IMR-90 (cell line): Measurements from ENCODE around the gene METAP2. TPM values are rescaled to one million over a fixed set of nuclear protein-coding genes. Genes with fewer than 3 reads are reported as not detected.

Experiments used
- ATAC-seq: fragments of 200-7000 bp; cut with Tn5 transposase; 2 replicates; pipeline ENCODE4 v1.9.1; 2020; ENCODE audit warnings: low read depth, mild to moderate bottlenecking, moderate library complexity
- BruUV-seq: library from RNA; stranded (reverse); fragments of 400-500 nt; replicated peaks from 2 replicates; lab custom pipeline; 2021; lab: Mats Ljungman, UMichigan
- CTCF ChIA-PET: fragments of 300-600 bp; formaldehyde crosslinking; extraction: SDS; loops from one replicate; lab custom pipeline; 2021; ENCODE audit warnings: antibody characterized with exemption; lab: Yijun Ruan, JAX
- POLR2A ChIA-PET: fragments of 300-600 bp; sonication (Branson Sonifier 250); formaldehyde crosslinking; loops from one replicate; lab custom pipeline; 2022; ENCODE audit warnings: antibody characterized with exemption; ENCODE audit not compliant: unreplicated experiment; lab: Charles Lee
- DNase-seq: peaks from one replicate; pipeline ENCODE4 v3.0.0; 2013
- H2AFZ ChIP-seq: replicated peaks from 2 replicates; pipeline ENCODE3; 2013; ENCODE audit warnings: low read length, mild to moderate bottlenecking; ENCODE audit not compliant: poor library complexity
- H2AK5ac ChIP-seq: 2 replicates; pipeline ENCODE4 v1.6.1; 2013; ENCODE audit warnings: low read depth, low read length, inconsistent platforms
- H2AK9ac ChIP-seq: replicated peaks from 2 replicates; pipeline ENCODE3; 2013; ENCODE audit warnings: mild to moderate bottlenecking, low read depth, low read length, moderate library complexity; ENCODE audit not compliant: poor library complexity
- H2BK120ac ChIP-seq: 2 replicates; pipeline ENCODE4 v1.6.1; 2013; ENCODE audit warnings: low read depth, low read length, inconsistent platforms
- H2BK15ac ChIP-seq: 3 replicates; pipeline ENCODE4 v1.6.1; 2013; ENCODE audit warnings: low read depth, low read length, inconsistent platforms
- H2BK20ac ChIP-seq: 2 replicates; pipeline ENCODE4 v1.6.1; 2013; ENCODE audit warnings: low read depth, mild to moderate bottlenecking, inconsistent platforms, low read length, moderate library complexity
- H2BK5ac ChIP-seq: 2 replicates; pipeline ENCODE4 v1.6.1; 2013; ENCODE audit warnings: mild to moderate bottlenecking, low read depth, low read length, inconsistent platforms; ENCODE audit not compliant: poor library complexity, severe bottlenecking
- H3K14ac ChIP-seq: replicated peaks from 2 replicates; pipeline ENCODE4 v1.6.1; 2013; ENCODE audit warnings: low read depth, low read length, inconsistent platforms
- H3K18ac ChIP-seq: 2 replicates; pipeline ENCODE4 v1.6.1; 2013; ENCODE audit warnings: low read depth, low read length, control low read depth
- H3K23ac ChIP-seq: 2 replicates; pipeline ENCODE4 v1.6.1; 2013; ENCODE audit warnings: low read depth, low read length, inconsistent platforms
- H3K27ac ChIP-seq: 2 replicates; pipeline ENCODE4 v1.5.1; 2013; ENCODE audit warnings: mild to moderate bottlenecking, control low read depth, low read length; ENCODE audit not compliant: insufficient read depth
- H3K27me3 ChIP-seq: 2 replicates; pipeline ENCODE4 v1.6.1; 2013; ENCODE audit warnings: low read length; ENCODE audit not compliant: control insufficient read depth, insufficient read depth
- H3K36me3 ChIP-seq: 2 replicates; pipeline ENCODE4 v1.6.1; 2013; ENCODE audit warnings: low read length, mixed read lengths; ENCODE audit not compliant: control insufficient read depth, insufficient read depth
- H3K4ac ChIP-seq: 2 replicates; pipeline ENCODE4 v1.6.1; 2013; ENCODE audit warnings: low read depth, low read length, inconsistent platforms
- H3K4me1 ChIP-seq: 2 replicates; pipeline ENCODE4 v1.6.1; 2013; ENCODE audit warnings: low read length, mixed read lengths; ENCODE audit not compliant: control insufficient read depth, insufficient read depth
- H3K4me2 ChIP-seq: 2 replicates; pipeline ENCODE4 v1.6.1; 2013; ENCODE audit warnings: low read depth, mild to moderate bottlenecking, control low read depth, low read length, moderate library complexity
- H3K4me3 ChIP-seq: 2 replicates; pipeline ENCODE4 v1.5.1; 2013; ENCODE audit warnings: low read depth, mild to moderate bottlenecking, control low read depth, low read length, moderate library complexity; ENCODE audit not compliant: insufficient read depth
- H3K56ac ChIP-seq: 2 replicates; pipeline ENCODE4 v1.6.1; 2013; ENCODE audit warnings: low read length, inconsistent platforms; ENCODE audit not compliant: insufficient read depth; ENCODE audit errors: extremely low read depth
- H3K79me1 ChIP-seq, 2 experiments: 2 replicates each; pipeline ENCODE4 v1.6.1; 2013; ENCODE audit warnings: low read length in 2 of 2, inconsistent platforms in 1 of 2, low read depth in 1 of 2
- H3K9ac ChIP-seq: 2 replicates; pipeline ENCODE4 v1.6.1; 2013; ENCODE audit warnings: low read depth, low read length, control low read depth
- H3K9me1 ChIP-seq: 2 replicates; pipeline ENCODE4 v1.6.1; 2013; ENCODE audit warnings: low read length, inconsistent platforms; ENCODE audit not compliant: insufficient read depth
- H3K9me3 ChIP-seq: 2 replicates; pipeline ENCODE4 v1.6.1; 2013; ENCODE audit warnings: low read length; ENCODE audit not compliant: control insufficient read depth, insufficient read depth
- H4K20me1 ChIP-seq: 2 replicates; pipeline ENCODE4 v1.6.1; 2013; ENCODE audit warnings: low read length, inconsistent platforms; ENCODE audit not compliant: insufficient read depth
- H4K5ac ChIP-seq: 2 replicates; pipeline ENCODE4 v1.6.1; 2013; ENCODE audit warnings: mild to moderate bottlenecking, low read depth, low read length, control low read depth
- H4K8ac ChIP-seq, 2 experiments: 2 replicates each; pipeline ENCODE4 v1.6.1; 2013; ENCODE audit warnings: low read depth in 2 of 2, low read length in 2 of 2, control low read depth in 1 of 2, inconsistent platforms in 1 of 2
- H4K91ac ChIP-seq: 2 replicates; pipeline ENCODE4 v1.6.1; 2013; ENCODE audit warnings: low read depth, low read length, inconsistent platforms; ENCODE audit not compliant: insufficient read depth
- BHLHE40 ChIP-seq: fragments of 150-350 bp; IDR thresholded peaks from 2 replicates; pipeline ENCODE4 v1.6.1; 2016; ENCODE audit warnings: mild to moderate bottlenecking, low read depth, low read length
- CEBPB ChIP-seq: IDR thresholded peaks from 2 replicates; pipeline ENCODE4 v1.6.1; 2012; ENCODE audit warnings: low read depth, low read length, improper control_type of control experiment
- CHD1 ChIP-seq: IDR thresholded peaks from 2 replicates; pipeline ENCODE4 v1.6.1; 2012; ENCODE audit warnings: low read depth, low read length, improper control_type of control experiment
- FOS ChIP-seq: fragments of 150-350 bp; IDR thresholded peaks from 2 replicates; pipeline ENCODE4 v1.6.1; 2016; ENCODE audit warnings: low read depth, low read length
- MAFK ChIP-seq: IDR thresholded peaks from 2 replicates; pipeline ENCODE4 v1.6.1; 2012; ENCODE audit warnings: low read depth, low read length, improper control_type of control experiment
- MAZ ChIP-seq: IDR thresholded peaks from 2 replicates; pipeline ENCODE4 v1.6.1; 2012; ENCODE audit warnings: low read depth, mild to moderate bottlenecking, low read length, improper control_type of control experiment, moderate library complexity, borderline replicate concordance
- NFE2L2 ChIP-seq: fragments of 150-350 bp; IDR thresholded peaks from 2 replicates; pipeline ENCODE4 v1.6.1; 2016; ENCODE audit warnings: low read depth, mild to moderate bottlenecking, low read length
- POLR2A ChIP-seq: IDR thresholded peaks from 2 replicates; pipeline ENCODE4 v1.6.1; 2012; ENCODE audit warnings: mild to moderate bottlenecking, low read depth, low read length
- RAD21 ChIP-seq: IDR thresholded peaks from 2 replicates; pipeline ENCODE4 v1.6.1; 2012; ENCODE audit warnings: low read length, improper control_type of control experiment
- RCOR1 ChIP-seq: IDR thresholded peaks from 2 replicates; pipeline ENCODE4 v1.6.1; 2012; ENCODE audit warnings: mild to moderate bottlenecking, low read length, improper control_type of control experiment; ENCODE audit not compliant: insufficient replicate concordance
- RFX5 ChIP-seq: IDR thresholded peaks from 2 replicates; pipeline ENCODE4 v1.8.0; 2012; ENCODE audit warnings: low read depth, mild to moderate bottlenecking, low read length, moderate library complexity
- SMC3 ChIP-seq: fragments of 150-350 bp; IDR thresholded peaks from 2 replicates; pipeline ENCODE4 v1.6.1; 2016; ENCODE audit warnings: low read depth, mild to moderate bottlenecking, antibody characterized with exemption, low read length, moderate library complexity
- WGBS, 2 experiments: methylation state at CpG; one replicate each; pipeline versions ENCODE4 v1.1.5 to v1.1.7; 2013; ENCODE audit warnings: missing lambda C conversion rate in 2 of 2; ENCODE audit not compliant: insufficient read length in 1 of 2; ENCODE audit errors: extremely low coverage in 2 of 2; 5-methylcytosine and 5-hydroxymethylcytosine counted together
- dilution Hi-C: fragments of 300-500 bp; cut with HindIII; formaldehyde crosslinking; loops from one replicate; pipeline ENCODE4 v1.14.3; 2018; ENCODE audit warnings: low sequenced_read_pairs; ENCODE audit not compliant: unreplicated experiment
- in situ Hi-C: fragments of 300-500 bp; cut with MboI; formaldehyde crosslinking; loops from 3 replicates; pipeline ENCODE4 v1.14.3; 2019; ENCODE audit warnings: low sequenced_read_pairs, inconsistent platforms, mixed read lengths
- intact Hi-C: fragments of 100-400 bp; cut with micrococcal nuclease; formaldehyde crosslinking; loops from 2 replicates; pipeline ENCODE4 v1.10.0; 2022
- polyA plus RNA-seq, 3 experiments: library from polyadenylated mRNA; depleted of rRNA; stranded (reverse); fragments of >200 nt; gene quantifications; 2 replicates each; pipeline ENCODE4 v1.2.3, GENCODE V29; 2012; ENCODE audit warnings: low replicate concordance in 1 of 3
- total RNA-seq: library from RNA; depleted of rRNA; stranded (reverse); fragments of >200 nt; gene quantifications from 2 replicates; pipeline ENCODE4 v1.2.3, GENCODE V29; 2012
- TF ChIP-seq, protein P1 (sequence below): fragments of 150-350 bp; IDR thresholded peaks from 2 replicates; pipeline ENCODE4 v1.6.1; 2016; ENCODE audit warnings: low read depth, mild to moderate bottlenecking, low read length, moderate library complexity, borderline replicate concordance
- TF ChIP-seq, protein P2 (sequence below): conservative IDR thresholded peaks from 2 replicates; pipeline ENCODE4 v1.5.1; 2012; ENCODE audit warnings: mild to moderate bottlenecking, low read depth, low read length, improper control_type of control experiment

Gene METAP2
- total and polyA plus RNA-seq, 2 of the 4 experiments (the other 2 are of a cell fraction): 62.5 to 72.9 TPM

DNA sequence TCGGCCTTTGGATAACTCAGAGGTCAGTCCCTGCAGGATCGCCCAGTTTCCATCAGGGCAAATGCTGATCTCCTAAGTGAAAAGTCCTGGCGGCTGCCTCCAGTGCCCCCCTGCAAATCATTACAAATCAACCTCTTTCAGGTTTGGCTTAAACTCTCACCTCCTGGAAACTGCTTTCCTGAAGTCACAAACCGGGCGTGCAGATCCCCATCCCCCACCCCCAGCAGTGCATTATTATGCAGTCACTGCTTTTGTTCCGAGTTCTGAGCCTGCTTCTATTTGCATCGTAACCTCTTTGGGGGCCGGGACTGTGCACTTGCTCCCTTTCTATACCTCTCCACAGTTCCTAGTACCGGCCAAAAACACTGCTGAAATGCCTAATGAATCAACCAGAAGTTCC, 77.4 kb downstream of the METAP2 start, which contains the start of gene USP44:
TSS of gene USP44 (minus strand) at position 172 of the 400 bp plus-strand sequence. CDS start 17,220 bp downstream, outside the sequence.
- in situ Hi-C loops: no loop called here
- no peak within 1 kb of the TSS for H3K56ac ChIP-seq
- H3K27me3 ChIP-seq: no peaks in the 10 kb centered on the region
- peak within 1 kb of the TSS; percentile 37 for H2AK9ac ChIP-seq
- no peak within 1 kb of the TSS for H3K4ac ChIP-seq
- H2AFZ ChIP-seq: peak within 1 kb of the TSS; percentile 24
- H2AK5ac ChIP-seq: no peak within 1 kb of the TSS
- no peak within 1 kb of the TSS for H3K18ac ChIP-seq
- no peak within 1 kb of the TSS for H3K27ac ChIP-seq
- H3K9me3 ChIP-seq: peaks cover 7% of the 10 kb centered on the region
- H2BK120ac ChIP-seq: no peak within 1 kb of the TSS
- H4K91ac ChIP-seq: no peak within 1 kb of the TSS
- BruUV-seq: no TSS peak
- no peak within 1 kb of the TSS for H3K4me3 ChIP-seq
- no peaks in the 10 kb centered on the region for H3K36me3 ChIP-seq
- 43% methylated on average over 3 of the region's 9 CpGs; no CpG with 5 or more reads in 1 of the 2 experiments for WGBS, 2 experiments
- H2BK15ac ChIP-seq: no peak within 1 kb of the TSS
- dilution Hi-C loops: no loop called here
- ChIA-PET CTCF (interaction anchor here (1.0 kb wide), 1 partner anchor 24 kb away, joined by 3 read pairs; no protein-coding TSS in a partner anchor), POLR2A (no interaction called here)
- H4K20me1 ChIP-seq: no peaks in the 10 kb centered on the region
- no peak for TF ChIP-seq CHD1
- TF ChIP-seq RAD21: no peak
- TF ChIP-seq RCOR1: no peak
- TF ChIP-seq RFX5: no peak
- TF ChIP-seq POLR2A: no peak
- no peak for TF ChIP-seq BHLHE40
- TF ChIP-seq CEBPB: no peak
- TF ChIP-seq, protein P1, sequence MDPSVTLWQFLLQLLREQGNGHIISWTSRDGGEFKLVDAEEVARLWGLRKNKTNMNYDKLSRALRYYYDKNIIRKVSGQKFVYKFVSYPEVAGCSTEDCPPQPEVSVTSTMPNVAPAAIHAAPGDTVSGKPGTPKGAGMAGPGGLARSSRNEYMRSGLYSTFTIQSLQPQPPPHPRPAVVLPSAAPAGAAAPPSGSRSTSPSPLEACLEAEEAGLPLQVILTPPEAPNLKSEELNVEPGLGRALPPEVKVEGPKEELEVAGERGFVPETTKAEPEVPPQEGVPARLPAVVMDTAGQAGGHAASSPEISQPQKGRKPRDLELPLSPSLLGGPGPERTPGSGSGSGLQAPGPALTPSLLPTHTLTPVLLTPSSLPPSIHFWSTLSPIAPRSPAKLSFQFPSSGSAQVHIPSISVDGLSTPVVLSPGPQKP: no peak
- TF ChIP-seq MAZ: no peak
- no peak for TF ChIP-seq FOS
- no peak for TF ChIP-seq SMC3
- TF ChIP-seq, protein P2, sequence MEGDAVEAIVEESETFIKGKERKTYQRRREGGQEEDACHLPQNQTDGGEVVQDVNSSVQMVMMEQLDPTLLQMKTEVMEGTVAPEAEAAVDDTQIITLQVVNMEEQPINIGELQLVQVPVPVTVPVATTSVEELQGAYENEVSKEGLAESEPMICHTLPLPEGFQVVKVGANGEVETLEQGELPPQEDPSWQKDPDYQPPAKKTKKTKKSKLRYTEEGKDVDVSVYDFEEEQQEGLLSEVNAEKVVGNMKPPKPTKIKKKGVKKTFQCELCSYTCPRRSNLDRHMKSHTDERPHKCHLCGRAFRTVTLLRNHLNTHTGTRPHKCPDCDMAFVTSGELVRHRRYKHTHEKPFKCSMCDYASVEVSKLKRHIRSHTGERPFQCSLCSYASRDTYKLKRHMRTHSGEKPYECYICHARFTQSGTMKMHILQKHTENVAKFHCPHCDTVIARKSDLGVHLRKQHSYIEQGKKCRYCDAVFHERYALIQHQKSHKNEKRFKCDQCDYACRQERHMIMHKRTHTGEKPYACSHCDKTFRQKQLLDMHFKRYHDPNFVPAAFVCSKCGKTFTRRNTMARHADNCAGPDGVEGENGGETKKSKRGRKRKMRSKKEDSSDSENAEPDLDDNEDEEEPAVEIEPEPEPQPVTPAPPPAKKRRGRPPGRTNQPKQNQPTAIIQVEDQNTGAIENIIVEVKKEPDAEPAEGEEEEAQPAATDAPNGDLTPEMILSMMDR: no peak
- no peak for TF ChIP-seq MAFK
- TF ChIP-seq NFE2L2: no peak
- peaks cover 7% of the 10 kb centered on the region; the same call in 1 of the 2 replicates for H3K4me1 ChIP-seq
- DNase-seq: no peak
- intact Hi-C loops: no loop called here
- no peaks in the 10 kb centered on the region for H3K9me1 ChIP-seq
- H4K5ac ChIP-seq: no peak within 1 kb of the TSS
- ATAC-seq: no peak
- H3K14ac ChIP-seq: no peak within 1 kb of the TSS
- H3K4me2 ChIP-seq: no peak within 1 kb of the TSS; the same call in 1 of the 2 replicates
- H4K8ac ChIP-seq: 0 out of 4 replicates have a peak within 1 kb of the TSS, but pooled peaks of 1 of the 2 experiments have one; percentile 24
- H2BK5ac ChIP-seq: no peak within 1 kb of the TSS
- no peak within 1 kb of the TSS for H2BK20ac ChIP-seq
- no peak within 1 kb of the TSS for H3K23ac ChIP-seq
- H3K79me1 ChIP-seq: peaks cover 5 to 16% of the 10 kb centered on the region in 2 experiments; a peak in 3 of 4 replicates
- no peak within 1 kb of the TSS for H3K9ac ChIP-seq
